Testis (tissue), 2 donors: ENCODE data around the gene LIN7B.

ENCODE experiments used
- CTCF ChIP-seq, 3 experiments: fragments of 450-650 bp in 2 of 3; fragments of 200-600 bp in 1 of 3; sonication (generic) in 1 of 3; IDR thresholded peaks; one replicate each; pipeline ENCODE4 v1.5.1; 2016 to 2019; ENCODE audit warnings: antibody characterized with exemption in 3 of 3, mild to moderate bottlenecking in 2 of 3, moderate library complexity in 1 of 3
- POLR2A ChIP-seq: fragments of 450-650 bp; IDR thresholded peaks from one replicate; pipeline ENCODE4 v1.6.1; 2017; ENCODE audit warnings: antibody characterized with exemption, mild to moderate bottlenecking, moderate library complexity

DNA sequence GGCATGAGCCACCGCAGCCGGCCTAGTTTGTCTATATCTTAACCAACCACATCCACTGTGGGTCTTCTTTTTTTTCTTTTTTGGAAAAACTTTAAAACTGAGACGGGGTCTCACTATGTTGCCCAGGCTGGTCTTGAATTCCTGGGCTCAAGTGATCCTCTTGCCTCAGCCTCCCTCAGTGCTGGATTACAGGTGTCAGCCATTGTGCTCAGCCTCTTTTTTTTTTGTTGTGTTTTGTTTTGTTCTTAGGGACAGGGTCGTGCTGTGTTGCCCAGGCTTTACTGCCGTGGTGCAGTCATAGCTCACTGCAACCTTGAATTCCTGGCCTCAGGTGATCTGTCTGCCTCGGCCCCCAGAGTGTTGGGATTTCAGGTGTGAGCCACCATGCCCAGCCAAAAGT, 21.5 kb upstream of the LIN7B start:
- TF ChIP-seq CTCF (IDR thresholded peaks at IDR 0.05) (no peak), POLR2A (no peak)
